Activated T-cell treated with anti-CD3 and anti-CD28 coated beads for 48 hours (primary cell): ENCODE results near the gene KMT5C.

Source experiments
- DNase-seq: peaks from one replicate; pipeline ENCODE4 v3.0.0-alpha.2; 2020; ENCODE audit warnings: low read depth

Gene KMT5C

DNA sequence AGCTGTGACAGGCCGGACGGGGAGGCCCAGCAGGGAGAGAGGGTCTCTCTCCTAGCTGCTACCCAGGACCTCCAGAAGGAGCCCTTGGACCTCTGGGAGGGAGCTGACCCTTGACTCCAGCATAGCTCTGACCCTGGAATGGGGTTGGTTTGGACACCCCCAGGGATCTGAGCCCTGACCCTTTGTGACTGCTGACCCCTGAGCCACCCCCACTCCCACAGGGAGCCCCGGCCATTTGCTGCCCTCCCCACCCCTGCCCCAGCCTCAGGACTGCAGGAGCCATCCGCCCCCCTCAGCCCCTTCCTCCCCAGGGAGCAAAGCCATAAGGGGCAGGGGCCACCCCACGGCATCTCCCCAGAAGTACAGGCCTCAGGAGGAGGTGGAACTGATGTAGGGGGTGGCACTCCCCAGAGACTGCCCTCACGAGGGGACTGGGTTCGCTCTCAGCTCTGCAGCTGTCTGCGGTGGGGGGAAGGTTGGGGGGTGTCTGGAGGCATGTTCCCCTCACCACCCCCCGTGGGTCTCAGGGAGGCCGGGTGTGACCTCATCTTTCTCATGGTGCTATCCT is 7.8 kb downstream of the KMT5C start:
- no peak for DNase-seq

DNA sequence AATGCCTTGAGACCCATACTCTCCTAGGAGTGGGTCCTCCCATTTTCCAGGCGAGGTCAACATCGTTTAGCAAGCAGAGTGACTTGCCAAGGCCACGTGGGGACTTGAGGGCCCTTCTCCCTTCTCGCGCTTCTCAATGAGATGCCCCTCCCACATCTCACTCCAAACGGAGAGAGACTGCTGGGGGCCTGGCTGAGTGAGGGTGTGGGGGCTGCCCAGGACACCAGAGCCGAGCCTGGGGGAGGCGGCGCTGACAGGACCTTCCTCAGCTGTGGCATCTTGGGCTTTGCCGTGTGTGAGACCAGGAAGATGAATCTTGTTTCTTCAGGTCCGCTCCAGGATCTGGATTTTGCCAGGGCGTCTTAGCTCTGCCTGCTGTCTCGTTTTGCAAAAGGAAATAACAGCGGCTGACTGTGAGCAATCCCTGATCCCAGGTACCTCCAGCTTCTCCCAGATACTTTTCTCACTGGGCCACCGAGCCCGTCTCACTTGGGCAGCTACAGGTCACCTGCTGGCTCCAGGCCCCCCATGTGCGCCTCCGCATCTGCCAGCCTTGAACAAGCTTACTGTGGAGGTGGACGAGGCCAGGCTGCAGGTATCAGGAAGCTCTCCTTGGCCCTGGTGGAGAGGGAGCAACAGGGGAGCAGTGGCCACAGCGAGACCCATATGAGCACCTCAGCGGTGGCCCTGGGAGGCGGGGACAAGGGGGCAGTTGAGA is 8.8 kb downstream of the KMT5C start:
- no peak for DNase-seq

DNA sequence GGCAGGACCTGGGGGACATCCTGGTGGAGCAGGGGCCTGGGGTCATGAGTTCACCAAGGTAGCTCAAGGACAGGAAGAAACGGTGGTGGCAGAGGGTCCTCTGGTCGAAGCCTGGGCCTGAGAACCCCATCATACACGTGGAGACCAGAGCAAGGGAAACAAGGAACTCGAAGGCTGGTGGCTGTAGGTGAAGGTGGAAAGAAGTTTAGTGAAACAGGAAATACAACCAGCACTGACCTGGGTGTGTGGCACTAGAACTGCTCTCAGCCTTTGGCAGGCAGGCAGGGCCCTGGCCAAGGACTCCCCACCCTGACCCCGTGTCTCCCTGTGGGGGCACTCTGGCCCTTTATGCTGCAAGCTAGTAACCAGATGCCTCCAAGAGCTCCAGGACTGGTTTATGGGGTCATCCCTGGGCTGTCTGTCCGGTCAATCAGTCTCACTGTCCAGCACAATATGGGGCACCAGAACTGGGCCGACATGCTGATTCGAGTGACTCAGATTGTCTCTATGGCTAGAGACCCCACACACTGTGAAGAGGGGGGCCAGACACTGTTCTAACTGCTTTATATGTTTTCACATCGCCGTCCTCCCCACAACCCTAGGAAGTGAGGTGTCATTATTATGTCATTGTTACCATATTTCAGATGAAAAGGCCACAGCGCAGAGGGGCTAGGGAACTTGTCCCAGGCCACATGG is 11.1 kb downstream of the KMT5C start:
- DNase-seq = no peak

DNA sequence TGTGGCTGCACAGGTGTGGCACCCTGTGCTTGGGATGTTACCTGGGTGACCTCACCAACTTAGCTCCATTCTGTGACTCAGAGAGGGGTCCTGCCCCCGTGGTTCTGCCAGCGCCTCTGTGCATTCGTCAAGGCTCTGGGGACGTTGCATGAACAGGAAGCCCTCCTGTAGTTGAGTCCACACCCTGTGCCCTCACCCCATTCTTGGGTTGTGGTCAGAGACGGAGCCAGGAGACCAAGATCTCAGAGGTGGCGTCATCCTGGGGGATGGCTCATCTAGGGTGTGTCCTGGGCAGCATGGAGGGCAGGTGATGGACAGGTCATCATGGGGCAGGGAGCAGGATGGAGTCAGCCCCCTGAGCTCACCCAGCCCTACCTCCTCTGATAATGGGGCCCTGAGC is 12.4 kb downstream of the KMT5C start:
- DNase-seq = no peak

DNA sequence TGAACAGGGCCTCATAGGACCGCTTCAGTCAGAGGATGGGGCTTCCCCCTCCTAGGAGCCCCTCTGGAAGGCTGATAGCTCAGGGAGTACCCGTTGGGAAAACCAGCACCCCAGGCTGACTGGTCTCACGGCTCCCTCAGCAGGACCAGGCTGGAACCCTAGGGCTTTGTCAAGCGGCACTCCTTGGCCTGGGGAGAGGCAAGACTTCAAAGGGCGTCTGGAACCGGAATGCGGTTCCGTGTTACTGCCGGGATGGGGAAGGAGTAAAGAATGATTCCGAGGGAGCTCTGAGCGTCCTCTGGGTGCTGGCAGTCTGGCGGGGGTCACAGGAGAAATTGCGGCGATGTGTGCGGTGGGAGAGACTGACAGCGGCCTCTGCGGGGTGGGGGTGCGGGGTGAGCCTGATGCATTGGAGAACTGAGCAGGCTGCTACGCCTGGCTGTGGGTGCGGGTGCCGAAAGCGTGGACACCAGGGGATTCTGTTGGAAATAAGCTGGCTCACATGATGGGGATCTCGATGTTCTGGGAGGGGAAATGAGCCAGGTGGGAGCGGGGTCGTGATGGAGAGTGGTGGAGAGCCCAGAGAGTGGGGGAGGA is 13.0 kb downstream of the KMT5C start:
- no peak for DNase-seq

DNA sequence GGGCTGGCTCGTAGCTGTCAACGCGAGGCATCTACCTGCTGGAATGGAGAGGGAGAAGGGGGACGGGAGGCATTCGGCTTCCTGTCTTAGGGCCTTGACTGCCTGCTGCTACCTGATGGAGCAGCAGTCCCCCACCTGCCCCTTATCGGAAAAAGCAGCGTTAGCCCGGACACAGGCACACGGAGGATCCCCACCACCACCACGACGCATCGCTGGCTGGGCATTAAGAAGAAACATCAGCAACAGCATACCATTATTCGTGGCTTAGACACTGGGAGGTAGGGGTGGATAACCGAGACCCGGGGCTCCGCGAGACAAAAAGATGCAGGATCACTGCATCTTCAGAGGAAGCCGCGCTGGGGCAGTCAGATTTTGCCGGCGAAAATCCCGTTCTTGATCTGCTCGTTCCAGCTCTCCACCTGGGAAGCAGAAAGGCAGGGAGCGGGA is 13.7 kb downstream of the KMT5C start:
- no peak for DNase-seq

DNA sequence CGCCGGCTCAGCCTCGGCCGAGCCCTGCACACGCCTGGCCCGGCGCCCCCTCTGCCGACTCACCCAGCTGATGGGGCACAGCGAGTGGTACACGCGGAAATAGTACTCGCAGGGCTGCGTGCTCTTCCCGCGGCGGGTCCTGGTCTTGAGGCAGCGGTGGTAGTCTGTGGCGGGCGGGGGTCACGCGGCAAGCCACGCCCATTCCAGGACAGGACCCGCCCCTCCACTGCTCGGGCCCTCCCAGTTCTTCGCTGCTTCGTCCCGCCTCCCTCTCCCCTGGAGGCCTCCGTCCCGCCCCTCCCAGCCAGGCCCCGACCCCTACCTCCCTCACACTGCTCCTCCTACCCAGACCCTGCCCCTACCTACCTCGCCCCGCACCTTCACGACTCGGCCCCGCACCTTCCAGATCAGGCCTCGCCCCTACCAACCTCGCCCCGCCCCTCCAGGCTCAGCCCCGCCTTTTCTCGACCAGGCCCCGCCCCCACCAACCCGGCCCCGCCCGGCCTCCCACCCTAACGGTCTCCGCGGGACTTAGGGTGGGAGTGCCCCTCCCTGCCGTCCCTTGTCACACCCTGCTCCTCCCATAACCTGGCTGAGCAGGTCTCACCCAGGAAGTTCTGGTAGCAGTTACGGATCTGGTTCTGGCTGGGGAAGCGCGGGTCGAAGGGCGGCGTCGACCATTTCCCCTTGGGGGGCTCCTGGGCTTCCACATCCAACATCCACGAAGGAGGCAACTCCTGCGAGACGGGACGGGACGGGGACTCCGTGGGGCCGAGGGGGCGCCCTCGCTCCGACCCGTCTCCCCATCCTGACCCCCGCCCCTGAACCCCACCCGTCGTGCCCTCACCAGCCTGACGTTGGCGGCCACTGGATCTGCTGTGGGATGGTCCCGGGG is 14.4 kb downstream of the KMT5C start:
- peak; percentile 45 for DNase-seq

DNA sequence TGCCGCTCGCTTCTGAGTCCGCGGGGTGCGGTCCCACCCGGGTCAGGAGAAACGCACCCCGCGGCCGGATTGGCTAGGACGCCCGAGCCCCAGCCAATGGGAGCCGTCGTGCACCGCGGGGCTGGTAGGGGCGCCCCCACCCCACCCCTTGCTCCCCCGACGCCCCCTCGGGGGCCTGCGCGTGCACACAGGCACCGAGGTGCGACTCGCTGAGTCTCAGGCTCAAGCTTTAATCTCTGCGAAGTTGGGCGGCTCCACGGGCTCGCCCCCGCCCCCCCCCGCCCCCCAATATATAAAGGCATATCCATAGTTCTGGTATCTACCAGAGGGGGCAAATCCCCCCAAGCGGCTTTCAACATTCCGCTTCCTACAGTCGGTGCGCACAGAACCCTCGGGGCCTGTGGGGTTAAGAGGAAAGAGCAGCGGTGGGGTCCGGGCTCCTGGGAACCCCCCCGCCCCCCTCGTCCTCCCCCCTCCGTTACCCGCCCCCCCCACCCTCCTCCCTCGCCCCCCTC is 15.1 kb downstream of the KMT5C start, which contains the start of gene COX6B2:
TSS of gene COX6B2 (minus strand) at position 22 of the 515 bp plus-strand sequence. CDS start 198 bp downstream, outside the sequence.
- no peak for DNase-seq

DNA sequence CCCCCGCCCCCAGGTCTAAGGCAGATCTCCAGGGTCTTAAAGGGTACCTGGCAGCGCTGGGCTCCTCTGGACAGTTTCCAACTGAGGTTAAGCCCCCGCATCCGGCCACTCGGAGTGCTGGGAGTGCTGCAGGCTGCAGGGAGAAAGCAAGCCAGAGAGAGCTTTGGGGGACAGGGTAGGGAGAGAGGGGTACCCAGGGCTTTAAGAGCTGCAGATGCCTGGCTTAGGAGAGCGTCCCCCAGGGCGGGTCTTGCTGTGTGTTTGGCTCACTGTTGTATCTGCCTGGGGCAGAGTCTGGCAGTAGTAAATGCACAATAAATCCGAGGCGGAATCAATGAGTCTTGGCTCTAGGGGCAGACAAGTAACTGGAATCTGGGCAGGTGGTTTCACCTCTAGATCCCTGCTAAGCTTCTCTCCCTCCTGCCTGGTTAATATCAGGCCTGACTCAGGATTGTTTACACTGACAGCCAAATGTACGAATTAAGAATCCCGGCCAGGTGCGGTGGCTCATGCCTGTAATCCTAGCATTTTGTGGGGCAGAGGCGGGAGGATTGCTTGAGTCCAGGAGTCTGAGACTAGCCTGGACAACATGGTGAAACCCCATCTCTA is 15.6 kb downstream of the KMT5C start:
- DNase-seq = no peak

DNA sequence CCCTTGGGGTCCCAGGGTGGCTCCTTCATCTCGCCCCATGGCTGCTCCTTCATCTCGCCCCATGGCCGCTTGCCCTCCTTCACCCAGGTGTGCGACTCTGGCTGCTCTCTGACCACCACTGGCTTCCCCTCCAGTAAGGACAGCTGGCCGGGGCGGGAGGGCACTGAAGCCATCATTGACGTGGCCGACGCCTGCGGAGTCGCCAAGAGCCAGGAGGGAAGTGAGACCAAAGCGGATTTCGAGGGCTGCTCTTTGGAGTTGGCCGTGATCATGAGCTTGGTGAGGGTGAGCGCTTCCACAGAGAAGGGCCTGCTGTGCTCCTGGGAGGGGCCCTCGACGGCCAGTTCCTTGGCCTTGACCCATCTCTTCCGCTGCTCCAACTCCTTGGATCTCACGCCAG is 18.8 kb downstream of the KMT5C start:
- DNase-seq = no peak

DNA sequence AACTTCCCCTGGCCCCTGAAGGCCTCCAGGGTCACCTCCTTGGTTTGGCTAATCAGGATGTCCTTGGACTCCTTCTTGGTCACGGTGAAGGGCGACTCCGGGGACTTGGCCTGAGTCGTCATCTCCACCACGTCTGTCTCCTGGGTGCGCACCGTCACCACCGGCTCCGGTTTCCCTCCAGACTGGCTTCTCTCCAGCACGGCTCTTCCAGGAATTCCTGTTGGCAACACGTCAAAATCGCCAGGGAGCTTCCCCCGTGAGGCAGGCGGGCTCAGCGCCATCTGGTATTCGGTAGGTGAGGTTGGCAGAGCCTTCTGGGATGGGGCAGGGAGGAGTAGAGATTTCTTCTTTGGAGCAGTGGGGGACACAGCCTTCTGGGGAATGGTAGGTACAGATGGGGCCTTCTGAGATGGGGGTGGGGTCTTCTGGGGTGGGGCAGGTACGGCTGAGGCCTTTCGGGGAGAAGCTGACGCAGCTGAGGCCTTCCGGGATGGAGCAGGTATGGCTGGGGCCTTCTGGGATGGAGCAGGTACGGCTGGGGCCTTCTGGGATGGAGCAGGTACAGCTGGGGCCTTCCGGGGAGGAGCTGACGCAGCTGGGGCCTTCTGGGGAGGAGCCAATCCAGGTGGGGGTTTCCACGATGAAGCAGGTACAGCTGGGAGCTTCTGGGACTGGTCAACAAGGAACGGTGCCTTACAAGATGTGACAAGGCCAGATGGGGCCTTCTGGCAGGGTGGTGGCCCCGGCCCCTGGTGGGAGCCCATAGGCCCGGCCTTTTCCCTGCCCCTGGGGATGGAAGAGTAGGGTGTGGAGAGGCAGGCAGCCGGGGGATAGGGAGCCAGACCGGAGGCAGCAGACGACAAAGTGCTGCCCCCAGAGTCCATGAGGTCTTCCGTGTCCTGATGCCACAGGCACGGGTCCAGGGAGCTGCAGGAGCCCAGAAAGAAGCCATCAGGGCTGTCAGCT is 19.6 kb downstream of the KMT5C start:
- DNase-seq = no peak

DNA sequence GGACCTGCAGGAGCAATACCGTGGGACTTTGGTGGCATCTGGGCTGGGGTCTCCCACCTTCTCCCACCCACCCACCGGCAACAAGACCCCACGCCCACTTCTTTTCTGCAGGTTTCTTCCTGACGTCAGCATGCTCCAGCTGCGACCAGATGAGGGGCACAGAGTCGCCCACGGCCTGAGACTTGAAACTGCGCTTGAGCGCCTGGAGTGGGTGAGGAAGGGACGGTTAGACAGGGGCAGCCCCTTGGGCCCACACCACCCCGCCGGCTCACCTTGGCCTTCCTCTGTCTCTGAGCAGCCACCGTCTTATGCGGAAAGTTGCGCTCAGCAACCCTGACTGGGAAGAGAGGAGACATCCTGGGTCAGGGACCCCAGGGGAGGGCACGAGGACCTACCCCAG is 21.2 kb downstream of the KMT5C start:
- no peak for DNase-seq

DNA sequence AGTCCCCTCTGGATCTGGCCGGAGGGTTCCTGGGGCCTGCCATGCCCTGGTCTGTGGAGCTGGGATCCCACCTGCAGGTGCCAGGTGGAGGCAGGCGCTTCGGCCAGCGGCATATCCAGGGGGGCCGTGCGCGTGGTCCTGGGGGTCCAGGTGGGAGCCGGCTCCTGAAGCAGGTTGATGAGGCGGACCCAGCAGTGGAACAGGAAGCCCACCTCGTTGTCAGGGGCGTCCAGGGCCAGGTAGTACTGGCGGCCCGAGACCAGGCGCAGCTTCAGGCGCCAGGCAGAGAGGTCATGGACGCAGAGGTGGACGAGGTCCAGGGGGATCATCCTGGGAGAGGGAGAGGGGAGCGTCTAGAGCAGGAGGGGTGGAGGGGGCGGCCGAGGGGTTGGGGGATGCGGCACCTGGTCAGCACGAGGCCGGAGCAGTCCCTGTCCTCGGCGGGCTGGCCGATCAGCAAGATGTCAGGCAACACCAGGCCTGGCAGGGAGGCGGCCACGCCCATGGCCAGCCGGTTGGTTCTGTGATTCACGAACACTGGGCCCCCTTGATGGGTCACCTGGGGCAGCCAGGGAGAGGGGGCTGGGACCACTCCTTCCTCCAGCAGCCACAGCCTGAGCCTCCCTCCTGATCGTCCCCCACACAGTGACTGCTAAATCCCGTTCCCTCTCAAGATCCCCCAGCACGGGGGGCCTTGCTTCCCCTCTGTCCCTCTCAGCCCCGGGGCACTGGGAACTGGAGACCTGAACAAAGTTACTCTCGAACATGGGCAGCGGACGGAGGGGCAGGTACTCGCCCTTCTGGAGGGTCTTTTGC is 22.7 kb downstream of the KMT5C start:
- DNase-seq = no peak

DNA sequence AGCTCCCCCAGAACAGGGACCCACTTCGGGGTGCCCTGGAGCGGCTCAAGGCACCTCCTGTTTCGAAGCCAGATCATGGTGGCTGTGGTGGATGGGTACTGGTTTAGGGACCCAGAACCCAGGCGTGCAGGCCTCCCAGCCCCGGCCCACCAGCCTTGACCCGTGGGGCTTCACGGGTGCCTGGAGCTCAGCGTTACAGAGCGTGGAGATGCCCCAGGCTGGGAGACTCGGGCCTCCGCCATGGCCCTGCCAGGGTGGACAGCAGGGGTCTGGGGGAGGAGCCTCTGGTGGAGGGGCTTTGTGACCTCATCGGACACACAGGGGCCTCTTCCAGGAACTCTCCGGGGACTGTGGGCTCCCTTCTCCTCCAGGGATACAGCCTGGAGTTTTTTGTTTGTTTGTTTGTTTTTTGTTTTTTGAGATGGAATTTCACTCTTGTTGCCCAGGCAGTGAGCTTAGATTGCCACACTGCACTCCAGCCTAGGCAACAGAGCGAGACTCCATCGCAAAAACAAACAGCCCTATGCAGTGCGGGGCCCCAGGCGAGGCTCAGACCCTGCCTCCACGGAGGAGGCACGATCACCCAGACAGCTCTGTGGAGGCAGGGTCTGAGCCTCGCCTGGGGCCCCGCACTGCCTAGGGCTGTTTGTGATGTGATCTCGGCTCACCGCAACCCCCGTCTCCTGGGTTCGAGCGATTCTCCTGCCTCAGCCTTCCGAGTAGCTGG is 23.5 kb downstream of the KMT5C start, which contains the start of gene GARIN5B:
TSS of gene GARIN5B (minus strand) at position 271 of the 727 bp plus-strand sequence. CDS start at position 77, 194 bp downstream.
- DNase-seq = no peak

DNA sequence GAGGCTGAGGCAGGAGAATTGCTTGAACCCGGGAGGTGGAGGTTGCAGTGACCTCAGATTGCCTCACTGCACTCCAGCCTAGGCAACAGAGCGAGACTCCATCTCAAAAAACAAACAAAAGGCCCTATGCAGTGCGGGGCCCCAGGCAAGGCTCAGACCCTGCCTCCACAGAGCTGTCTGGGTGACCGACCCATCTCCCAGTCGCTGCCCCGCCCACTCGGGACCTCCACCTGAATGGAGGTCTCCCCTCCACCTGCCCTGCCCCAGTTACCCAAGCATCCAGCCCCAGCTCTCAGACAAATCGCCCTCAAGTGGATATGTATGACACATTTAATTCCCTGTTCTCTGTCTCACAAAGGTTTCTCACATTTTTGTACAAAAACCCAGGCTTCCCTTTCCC is 25.6 kb downstream of the KMT5C start:
- DNase-seq = no peak

DNA sequence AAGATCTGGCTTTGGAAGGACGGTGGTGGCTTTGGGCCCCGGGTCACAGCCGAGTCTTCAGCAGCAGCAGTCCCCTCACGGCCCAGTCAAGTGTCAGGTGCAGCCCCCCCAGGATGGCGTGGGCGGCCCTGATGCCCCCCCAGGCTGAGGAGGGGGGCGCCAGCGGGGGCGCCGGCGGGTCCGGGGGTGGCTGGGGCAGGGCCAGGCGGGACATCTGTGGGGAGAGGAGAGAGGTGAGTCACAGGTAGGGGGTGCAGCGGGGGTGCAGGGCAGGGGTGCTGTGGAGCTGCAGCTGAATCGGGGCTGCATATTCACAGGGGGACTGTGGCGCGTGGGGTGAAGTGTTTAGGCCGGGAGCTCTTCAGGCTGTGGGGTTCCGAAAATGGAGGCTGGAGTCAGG is 26.3 kb downstream of the KMT5C start:
- DNase-seq = no peak

DNA sequence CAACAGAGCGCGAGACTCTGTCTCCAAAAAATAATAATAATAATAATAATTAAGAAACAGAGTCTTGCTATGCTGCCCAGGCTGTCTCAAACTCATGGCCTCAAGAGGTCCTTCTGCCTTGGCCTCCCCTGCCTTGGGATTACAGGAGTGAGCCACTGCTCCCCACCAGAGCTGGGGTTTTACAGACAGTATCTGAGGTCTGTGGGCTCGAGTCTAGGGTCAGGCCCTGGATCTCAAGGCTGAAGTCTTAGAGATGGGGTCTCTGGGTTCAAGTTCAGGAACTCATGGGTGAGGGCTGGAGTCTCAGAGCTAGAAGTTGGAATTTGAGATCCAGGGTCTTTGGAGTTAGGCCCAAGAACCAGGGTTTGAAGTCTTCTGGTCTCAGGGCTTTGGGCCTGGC is 27.1 kb downstream of the KMT5C start:
- no peak for DNase-seq

DNA sequence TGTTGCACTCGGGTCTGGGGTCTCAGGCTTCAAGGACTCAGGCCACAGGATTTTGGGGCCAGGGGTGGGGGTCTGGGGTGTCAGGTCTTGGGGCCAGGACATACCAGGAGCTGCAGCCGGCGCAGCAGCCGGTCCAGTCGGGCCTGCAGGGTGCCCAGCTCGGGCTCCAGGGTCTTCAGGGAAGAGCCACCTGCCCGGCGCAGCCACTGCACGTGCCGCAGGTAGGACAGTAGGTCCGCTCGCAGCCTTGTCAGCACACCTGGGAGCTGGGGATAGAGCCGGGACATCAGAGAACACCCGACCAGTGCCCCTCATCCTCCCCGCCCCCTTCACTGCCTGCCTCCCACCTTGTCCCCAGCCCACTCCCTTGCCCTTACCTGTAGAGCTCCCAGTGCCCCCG is 28.4 kb downstream of the KMT5C start:
- no peak for DNase-seq
